Activated naive CD4-positive, alpha-beta T cell treated with anti-CD3 and anti-CD28 coated beads, Interleukin-2, amount 50 U/mL, for 24 hours (primary cell): ENCODE data around the gene PLA1A.

Source experiments
- H3K27ac Mint-ChIP-seq: one replicate; pipeline ENCODE4 v1.8.0; 2021; ENCODE audit warnings: mild to moderate bottlenecking, mixed read lengths
- H3K27me3 Mint-ChIP-seq: one replicate; pipeline ENCODE4 v1.8.0; 2021; ENCODE audit warnings: mixed read lengths
- H3K36me3 Mint-ChIP-seq: one replicate; pipeline ENCODE4 v1.8.0; 2021; ENCODE audit warnings: mixed read lengths
- H3K4me1 Mint-ChIP-seq: one replicate; pipeline ENCODE4 v1.8.0; 2021; ENCODE audit warnings: mixed read lengths
- H3K4me3 Mint-ChIP-seq: one replicate; pipeline ENCODE4 v1.8.0; 2021; ENCODE audit warnings: mild to moderate bottlenecking, mixed read lengths
- H3K9me3 Mint-ChIP-seq: one replicate; pipeline ENCODE4 v1.8.0; 2021; ENCODE audit warnings: mixed read lengths

Gene PLA1A

GRCh38 chr3:119636891-119637611 lies 39.4 kb downstream of the PLA1A start:
- peaks cover 22% of the 10 kb centered on the region for H3K4me1 Mint-ChIP-seq
- no peak overlapping the region for H3K4me3 Mint-ChIP-seq
- no peaks in the 10 kb centered on the region for H3K27me3 Mint-ChIP-seq
- H3K9me3 Mint-ChIP-seq, result no peaks in the 10 kb centered on the region
- peaks cover 12% of the 10 kb centered on the region for H3K36me3 Mint-ChIP-seq
- H3K27ac Mint-ChIP-seq, result no peak overlapping the region

GRCh38 chr3:119637679-119638477 lies 40.2 kb downstream of the PLA1A start:
- H3K4me3 Mint-ChIP-seq, result no peak overlapping the region
- no peaks in the 10 kb centered on the region for H3K9me3 Mint-ChIP-seq
- H3K27ac Mint-ChIP-seq, result peak overlapping the region; percentile 79
- H3K27me3 Mint-ChIP-seq, result no peaks in the 10 kb centered on the region
- peaks cover 14% of the 10 kb centered on the region for H3K36me3 Mint-ChIP-seq
- H3K4me1 Mint-ChIP-seq, result peaks cover 22% of the 10 kb centered on the region

- Mint-ChIP-seq H3K9me3 (no peaks in the 10 kb centered on the region), H3K36me3 (peaks cover 14% of the 10 kb centered on the region), H3K4me3 (no peak overlapping the region), H3K27ac (peak overlapping the region; percentile 9), H3K4me1 (peaks cover 22% of the 10 kb centered on the region), H3K27me3 (no peaks in the 10 kb centered on the region)
These were observed 42.0 kb downstream of the PLA1A start for GRCh38 chr3:119639494-119640350.

- Mint-ChIP-seq H3K27ac (no peak overlapping the region), H3K9me3 (no peaks in the 10 kb centered on the region), H3K36me3 (peaks cover 21% of the 10 kb centered on the region), H3K27me3 (no peaks in the 10 kb centered on the region), H3K4me3 (no peak overlapping the region), H3K4me1 (peaks cover 22% of the 10 kb centered on the region)
These were observed 43.7 kb downstream of the PLA1A start for GRCh38 chr3:119641416-119641815.

GRCh38 chr3:119642746-119643473 lies 45.2 kb downstream of the PLA1A start:
- no peaks in the 10 kb centered on the region for H3K9me3 Mint-ChIP-seq
- H3K4me1 Mint-ChIP-seq, result peaks cover 19% of the 10 kb centered on the region
- H3K4me3 Mint-ChIP-seq, result no peak overlapping the region
- no peaks in the 10 kb centered on the region for H3K27me3 Mint-ChIP-seq
- H3K27ac Mint-ChIP-seq, result no peak overlapping the region
- peaks cover 20% of the 10 kb centered on the region for H3K36me3 Mint-ChIP-seq

GRCh38 chr3:119643528-119643927 lies 45.8 kb downstream of the PLA1A start:
- no peak overlapping the region for H3K4me3 Mint-ChIP-seq
- peaks cover 23% of the 10 kb centered on the region for H3K36me3 Mint-ChIP-seq
- peaks cover 13% of the 10 kb centered on the region for H3K4me1 Mint-ChIP-seq
- no peak overlapping the region for H3K27ac Mint-ChIP-seq
- H3K9me3 Mint-ChIP-seq, result no peaks in the 10 kb centered on the region
- H3K27me3 Mint-ChIP-seq, result no peaks in the 10 kb centered on the region

- peaks cover 26% of the 10 kb centered on the region for H3K36me3 Mint-ChIP-seq
- H3K4me1 Mint-ChIP-seq, result peaks cover 5% of the 10 kb centered on the region
- H3K9me3 Mint-ChIP-seq, result no peaks in the 10 kb centered on the region
- H3K27me3 Mint-ChIP-seq, result no peaks in the 10 kb centered on the region
- no peak overlapping the region for H3K4me3 Mint-ChIP-seq
- H3K27ac Mint-ChIP-seq, result no peak overlapping the region
These were observed 46.8 kb downstream of the PLA1A start for GRCh38 chr3:119644481-119644880.

- no peaks in the 10 kb centered on the region for H3K9me3 Mint-ChIP-seq
- H3K4me3 Mint-ChIP-seq, result no peak overlapping the region
- no peak overlapping the region for H3K27ac Mint-ChIP-seq
- H3K27me3 Mint-ChIP-seq, result no peaks in the 10 kb centered on the region
- peaks cover 24% of the 10 kb centered on the region for H3K36me3 Mint-ChIP-seq
- H3K4me1 Mint-ChIP-seq, result no peaks in the 10 kb centered on the region
These were observed 48.1 kb downstream of the PLA1A start for GRCh38 chr3:119645813-119646212.

GRCh38 chr3:119647171-119647570 lies 49.5 kb downstream of the PLA1A start:
- Mint-ChIP-seq H3K4me3 (no peak overlapping the region), H3K4me1 (no peaks in the 10 kb centered on the region), H3K27me3 (no peaks in the 10 kb centered on the region), H3K27ac (no peak overlapping the region), H3K36me3 (peaks cover 19% of the 10 kb centered on the region), H3K9me3 (no peaks in the 10 kb centered on the region)

- peaks cover 21% of the 10 kb centered on the region for H3K36me3 Mint-ChIP-seq
- no peaks in the 10 kb centered on the region for H3K9me3 Mint-ChIP-seq
- H3K4me3 Mint-ChIP-seq, result no peak overlapping the region
- H3K27ac Mint-ChIP-seq, result no peak overlapping the region
- H3K27me3 Mint-ChIP-seq, result no peaks in the 10 kb centered on the region
- H3K4me1 Mint-ChIP-seq, result no peaks in the 10 kb centered on the region
These were observed 50.3 kb downstream of the PLA1A start for GRCh38 chr3:119647843-119648575.

GRCh38 chr3:119649761-119650160 lies 52.1 kb downstream of the PLA1A start:
- H3K36me3 Mint-ChIP-seq, result peaks cover 23% of the 10 kb centered on the region

GRCh38 chr3:119652306-119653033 lies 54.8 kb downstream of the PLA1A start:
- H3K36me3 Mint-ChIP-seq, result peaks cover 18% of the 10 kb centered on the region

More at GRCh38 chr3:119649761-119650160, 52.1 kb downstream of the PLA1A start:
- no peak overlapping the region for H3K27ac Mint-ChIP-seq
- no peak overlapping the region for H3K4me3 Mint-ChIP-seq
- no peaks in the 10 kb centered on the region for H3K27me3 Mint-ChIP-seq
- H3K9me3 Mint-ChIP-seq, result no peaks in the 10 kb centered on the region
- H3K4me1 Mint-ChIP-seq, result no peaks in the 10 kb centered on the region

GRCh38 chr3:119653876-119654275 lies 56.2 kb downstream of the PLA1A start:
- Mint-ChIP-seq H3K27me3 (no peaks in the 10 kb centered on the region), H3K27ac (no peak overlapping the region), H3K4me1 (no peaks in the 10 kb centered on the region), H3K9me3 (no peaks in the 10 kb centered on the region), H3K4me3 (no peak overlapping the region), H3K36me3 (peaks cover 16% of the 10 kb centered on the region)

More at GRCh38 chr3:119652306-119653033, 54.8 kb downstream of the PLA1A start:
- no peak overlapping the region for H3K27ac Mint-ChIP-seq
- H3K9me3 Mint-ChIP-seq, result no peaks in the 10 kb centered on the region
- no peaks in the 10 kb centered on the region for H3K4me1 Mint-ChIP-seq
- no peaks in the 10 kb centered on the region for H3K27me3 Mint-ChIP-seq
- no peak overlapping the region for H3K4me3 Mint-ChIP-seq
